Fibroblast of pulmonary artery (primary cell): ENCODE measurements around the gene CORO2B.

Source experiments
- DNase-seq: peaks from one replicate; pipeline ENCODE4 v3.0.0-alpha.2; 2010; ENCODE audit warnings: low read depth
- H3K4me3 ChIP-seq: replicated peaks from 2 replicates; pipeline ENCODE4 v1.5.1; 2011; ENCODE audit warnings: low read depth, mild to moderate bottlenecking, control low read depth, low read length, moderate library complexity
- TF ChIP-seq, protein P1 (sequence below): IDR thresholded peaks from 2 replicates; pipeline ENCODE4 v1.5.1; 2011; ENCODE audit warnings: mild to moderate bottlenecking, control low read depth, low read length, inconsistent platforms; ENCODE audit errors: missing control alignments

CORO2B gene

DNA sequence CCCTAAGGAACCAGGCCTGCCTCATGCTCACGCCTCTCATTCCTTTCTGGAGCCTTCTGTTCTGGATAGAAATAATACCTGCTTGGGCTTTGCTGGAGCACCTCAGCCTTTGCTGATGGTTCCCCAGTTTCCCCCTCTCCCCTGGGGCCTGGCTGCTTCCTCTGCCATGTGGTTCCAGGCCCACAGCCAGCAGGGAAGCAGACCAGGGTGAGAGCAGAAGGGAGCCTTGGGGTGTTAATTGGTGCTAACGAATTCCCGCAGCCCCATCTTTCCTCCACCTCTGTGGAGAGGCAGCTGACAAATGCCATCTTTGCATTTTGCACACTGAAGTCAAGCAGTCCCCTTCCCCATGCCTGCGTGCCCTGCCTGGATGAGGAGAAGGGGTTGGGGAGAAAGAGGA lies 13.1 kb upstream of the CORO2B start:
- TF ChIP-seq, protein P1, sequence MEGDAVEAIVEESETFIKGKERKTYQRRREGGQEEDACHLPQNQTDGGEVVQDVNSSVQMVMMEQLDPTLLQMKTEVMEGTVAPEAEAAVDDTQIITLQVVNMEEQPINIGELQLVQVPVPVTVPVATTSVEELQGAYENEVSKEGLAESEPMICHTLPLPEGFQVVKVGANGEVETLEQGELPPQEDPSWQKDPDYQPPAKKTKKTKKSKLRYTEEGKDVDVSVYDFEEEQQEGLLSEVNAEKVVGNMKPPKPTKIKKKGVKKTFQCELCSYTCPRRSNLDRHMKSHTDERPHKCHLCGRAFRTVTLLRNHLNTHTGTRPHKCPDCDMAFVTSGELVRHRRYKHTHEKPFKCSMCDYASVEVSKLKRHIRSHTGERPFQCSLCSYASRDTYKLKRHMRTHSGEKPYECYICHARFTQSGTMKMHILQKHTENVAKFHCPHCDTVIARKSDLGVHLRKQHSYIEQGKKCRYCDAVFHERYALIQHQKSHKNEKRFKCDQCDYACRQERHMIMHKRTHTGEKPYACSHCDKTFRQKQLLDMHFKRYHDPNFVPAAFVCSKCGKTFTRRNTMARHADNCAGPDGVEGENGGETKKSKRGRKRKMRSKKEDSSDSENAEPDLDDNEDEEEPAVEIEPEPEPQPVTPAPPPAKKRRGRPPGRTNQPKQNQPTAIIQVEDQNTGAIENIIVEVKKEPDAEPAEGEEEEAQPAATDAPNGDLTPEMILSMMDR: no peak
- DNase-seq: no peak
- H3K4me3 ChIP-seq: no peak overlapping the region

DNA sequence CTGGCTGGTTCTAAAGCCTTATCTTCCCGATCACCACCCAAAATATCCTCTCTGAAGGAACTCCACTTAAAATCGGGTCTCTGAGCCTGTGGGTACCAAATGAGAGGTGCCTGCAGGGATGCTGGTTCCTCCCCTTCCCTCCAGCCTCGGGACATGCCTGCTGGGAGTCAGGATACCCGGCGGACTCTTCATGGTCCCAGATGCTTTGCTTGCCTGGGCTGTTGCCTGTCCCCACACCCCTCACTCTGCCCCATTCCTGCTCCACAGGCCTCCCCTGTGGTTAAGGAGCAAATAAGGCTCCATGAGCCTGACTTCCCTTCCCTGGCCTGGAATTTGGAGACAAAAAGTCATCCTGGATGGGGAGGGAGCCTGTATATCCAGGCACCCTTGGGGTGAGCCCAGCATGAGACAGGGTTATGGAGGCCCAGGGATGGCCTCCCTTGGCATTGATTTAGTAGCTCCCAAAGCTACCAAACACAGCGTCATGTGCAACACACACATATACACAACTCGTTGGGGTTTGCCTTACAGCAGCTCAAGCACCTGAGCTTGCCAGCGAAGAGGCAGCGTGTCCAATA lies 12.3 kb upstream of the CORO2B start:
- H3K4me3 ChIP-seq: no peak overlapping the region
- TF ChIP-seq, protein P1: no peak
- DNase-seq: no peak

DNA sequence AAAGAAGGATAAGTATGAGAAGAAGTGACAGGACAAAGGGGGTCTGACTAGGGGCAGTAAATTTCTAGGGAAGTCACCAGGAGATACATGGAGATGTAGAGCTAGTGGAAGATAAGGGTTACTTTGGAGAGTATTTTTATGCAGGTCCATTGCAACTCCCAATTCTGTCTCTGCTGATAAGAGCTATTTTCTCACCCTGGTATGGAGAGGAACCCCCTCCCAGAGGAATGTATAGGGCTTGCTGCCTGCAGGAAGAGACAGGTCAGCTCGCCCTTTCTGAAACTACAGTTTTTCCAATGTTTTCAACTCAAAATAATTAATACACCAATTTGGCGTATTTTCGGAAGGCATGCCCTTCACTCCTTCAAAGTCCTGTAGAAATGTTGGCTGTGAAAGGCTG lies 11.4 kb upstream of the CORO2B start:
- DNase-seq: no peak
- TF ChIP-seq, protein P1: no peak
- H3K4me3 ChIP-seq: no peak overlapping the region

DNA sequence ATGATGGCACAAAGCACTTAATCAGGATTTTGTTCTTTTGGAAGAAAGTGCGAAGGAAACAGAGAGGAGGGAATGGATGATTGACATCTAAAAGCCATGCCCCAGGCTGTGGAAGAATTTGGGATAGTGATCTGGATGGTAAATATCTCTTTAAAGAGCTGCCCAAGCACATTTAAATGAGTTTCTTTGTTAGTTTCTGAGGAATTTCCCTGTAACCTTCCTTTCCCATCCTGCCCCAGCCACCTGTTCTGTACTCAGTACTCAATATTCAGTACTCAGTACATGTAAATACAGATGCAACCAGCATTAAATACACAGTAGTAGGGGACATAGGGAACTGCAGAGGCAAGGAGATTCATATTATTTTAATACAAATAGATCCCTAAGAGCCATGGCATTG lies 7.8 kb upstream of the CORO2B start:
- H3K4me3 ChIP-seq: no peak overlapping the region
- DNase-seq: no peak
- TF ChIP-seq, protein P1: no peak

DNA sequence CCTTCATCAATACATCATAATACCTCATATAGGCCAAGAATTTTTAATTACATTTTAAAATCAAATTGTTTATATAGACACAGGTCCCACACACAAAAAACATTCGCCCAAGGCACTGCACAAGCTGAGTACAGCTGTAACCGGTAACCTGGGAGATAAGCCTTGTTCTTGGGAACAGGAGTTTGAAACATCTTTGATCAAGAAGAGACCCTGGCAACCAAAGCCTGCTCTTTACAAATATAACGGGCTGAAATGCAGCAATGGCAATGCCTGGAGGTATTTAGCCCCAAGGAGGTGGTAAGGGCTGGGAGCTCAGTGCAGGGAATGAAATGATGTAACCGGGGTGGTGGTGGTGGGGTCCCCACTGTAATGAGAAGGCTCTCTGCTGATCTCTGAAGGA lies 7.2 kb upstream of the CORO2B start:
- no peak for DNase-seq
- H3K4me3 ChIP-seq: no peak overlapping the region
- TF ChIP-seq, protein P1: no peak

DNA sequence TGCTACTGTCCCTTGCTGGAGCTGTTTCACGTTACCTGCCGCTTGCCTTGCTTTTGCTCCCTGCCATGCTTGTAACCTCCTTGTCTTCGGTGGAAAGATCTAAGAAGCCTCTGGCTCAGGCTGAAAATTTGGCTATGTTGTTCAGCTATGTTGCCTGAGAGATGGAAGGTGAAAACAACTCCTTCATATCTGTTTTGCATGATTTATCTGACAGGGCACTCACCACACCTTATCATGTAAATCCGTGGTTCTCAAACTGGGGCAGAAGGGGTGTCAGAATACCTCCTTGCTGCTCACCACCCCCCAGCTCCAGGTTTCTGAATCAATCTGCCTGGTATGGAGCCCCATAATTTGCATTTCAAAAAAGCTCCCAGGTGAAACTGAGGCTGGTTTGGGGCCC lies 6.5 kb upstream of the CORO2B start:
- TF ChIP-seq, protein P1: no peak
- no peak for DNase-seq
- H3K4me3 ChIP-seq: no peak overlapping the region

DNA sequence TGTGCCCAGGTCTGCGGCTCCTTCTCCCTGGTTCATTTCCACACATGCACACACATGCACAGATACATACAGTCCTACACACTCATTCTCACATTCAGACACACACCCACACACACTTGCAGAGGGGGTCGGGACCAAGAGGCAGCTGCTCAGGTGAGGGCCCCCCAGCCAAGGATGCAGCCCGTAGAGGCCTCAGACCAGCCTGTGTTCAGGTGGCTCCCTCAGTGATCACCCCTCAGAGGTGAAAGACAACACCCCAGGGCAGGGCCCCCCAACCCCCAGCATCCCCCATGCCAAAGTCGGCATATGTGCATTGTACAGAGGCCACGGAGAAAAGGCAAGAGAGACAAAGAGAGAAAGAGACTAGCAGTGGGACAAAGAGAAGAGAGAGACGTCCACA lies 5.9 kb upstream of the CORO2B start:
- TF ChIP-seq, protein P1: no peak
- DNase-seq: no peak
- H3K4me3 ChIP-seq: no peak overlapping the region
